22Rv1 (cell line): ENCODE measurements around the gene DAP3.
"Not testable (repeated sequence)": the region's sequence is repeated elsewhere in the genome, so short reads cannot be mapped to it uniquely, and the experiment has no call there.

Source experiments
- CTCF ChIP-seq: fragments of 450-650 bp; IDR thresholded peaks from 2 replicates; pipeline ENCODE4 v1.5.1; 2017; ENCODE audit warnings: mild to moderate bottlenecking
- ZFX ChIP-seq: fragments of 450-650 bp; IDR thresholded peaks from 2 replicates; pipeline ENCODE4 v1.6.1; 2017; ENCODE audit warnings: antibody characterized with exemption, borderline replicate concordance

GRCh38 chr1:155715056-155715455 is 26.2 kb downstream of the DAP3 start:
- TF ChIP-seq CTCF, ZFX: not testable (repeated sequence)
